AG04449 (cell line): ENCODE data around the gene ZC3H6.

Experiments used
- CTCF ChIA-PET: fragments of 350-600 bp; formaldehyde crosslinking; extraction: SDS; loops from one replicate; lab custom pipeline; 2021; ENCODE audit warnings: antibody characterized with exemption; lab: Yijun Ruan, JAX
- POLR2A ChIA-PET: fragments of 400-600, 350-600 bp; formaldehyde crosslinking; extraction: SDS; loops from one replicate; lab custom pipeline; 2020; ENCODE audit warnings: antibody characterized with exemption, inconsistent platforms; lab: Yijun Ruan, JAX
- DNase-seq: peaks from one replicate; pipeline ENCODE4 v3.0.0-alpha.2; 2010; ENCODE audit warnings: low read depth, low spot score
- H3K4me3 ChIP-seq: 2 replicates; pipeline ENCODE4 v1.5.1; 2011; ENCODE audit warnings: low read depth, mild to moderate bottlenecking, control low read depth, low read length
- CTCF ChIP-seq: IDR thresholded peaks from one replicate; pipeline ENCODE4 v1.5.1; 2011; ENCODE audit warnings: mild to moderate bottlenecking, moderate library complexity, low read length, control low read depth, inconsistent platforms; ENCODE audit not compliant: insufficient read depth; ENCODE audit errors: missing control alignments

ZC3H6 gene

DNA sequence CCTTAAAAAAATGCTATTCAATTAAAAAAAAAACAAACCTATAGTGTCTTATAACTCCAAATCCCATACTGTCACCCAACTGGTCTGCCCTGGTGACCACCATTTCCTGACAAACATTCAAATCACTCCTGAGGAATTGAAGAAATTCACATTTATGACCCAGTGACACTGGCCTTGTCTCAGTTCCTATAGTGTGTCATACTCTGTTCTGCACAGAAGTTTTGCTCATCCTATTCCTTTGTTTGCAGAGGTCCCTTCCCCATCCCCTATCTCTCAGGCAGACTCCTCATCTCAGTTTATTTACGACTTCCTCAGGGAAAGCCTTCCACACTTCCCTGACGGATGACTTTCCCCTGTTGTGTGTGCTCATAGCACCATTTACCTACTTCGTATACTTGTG, 14.7 kb downstream of the ZC3H6 start:
- POLR2A ChIA-PET = no interaction called here
- no peak for TF ChIP-seq CTCF
- DNase-seq = no peak
- CTCF ChIA-PET = no interaction called here
- no peak overlapping the region for H3K4me3 ChIP-seq

DNA sequence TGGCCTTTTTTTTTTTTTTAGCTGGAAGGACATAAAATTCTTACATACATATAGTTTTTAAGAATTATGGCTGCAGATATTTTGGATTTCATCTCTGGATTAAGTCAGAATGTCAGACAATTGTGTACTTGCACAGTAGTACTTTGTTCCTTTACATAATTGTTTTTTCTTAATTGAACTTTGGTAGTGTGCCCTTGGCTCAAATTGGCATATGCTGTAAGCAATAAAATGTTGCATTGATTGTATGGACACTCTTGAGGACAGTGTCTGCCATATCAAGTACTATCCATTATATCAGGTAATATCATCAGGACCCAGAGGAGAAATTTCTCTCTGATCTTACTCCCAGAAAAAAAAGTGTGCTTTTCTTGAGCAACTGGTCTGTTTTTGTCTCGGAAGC, 15.3 kb downstream of the ZC3H6 start:
- no peak for TF ChIP-seq CTCF
- CTCF ChIA-PET = interaction anchor here (1.2 kb wide), 1 partner anchor 31 kb away, joined by 3 read pairs; no protein-coding TSS in a partner anchor
- DNase-seq = no peak
- POLR2A ChIA-PET = no interaction called here
- H3K4me3 ChIP-seq = no peak overlapping the region

GRCh38 chr2:112293636-112294401, 18.4 kb downstream of the ZC3H6 start:
- TF ChIP-seq CTCF = no peak
- ChIA-PET POLR2A (no interaction called here), CTCF (interaction anchor here (1.5 kb wide), 1 partner anchor 172 kb away, joined by 3 read pairs; no protein-coding TSS in a partner anchor)
- no peak for DNase-seq
- H3K4me3 ChIP-seq = no peak overlapping the region

DNA sequence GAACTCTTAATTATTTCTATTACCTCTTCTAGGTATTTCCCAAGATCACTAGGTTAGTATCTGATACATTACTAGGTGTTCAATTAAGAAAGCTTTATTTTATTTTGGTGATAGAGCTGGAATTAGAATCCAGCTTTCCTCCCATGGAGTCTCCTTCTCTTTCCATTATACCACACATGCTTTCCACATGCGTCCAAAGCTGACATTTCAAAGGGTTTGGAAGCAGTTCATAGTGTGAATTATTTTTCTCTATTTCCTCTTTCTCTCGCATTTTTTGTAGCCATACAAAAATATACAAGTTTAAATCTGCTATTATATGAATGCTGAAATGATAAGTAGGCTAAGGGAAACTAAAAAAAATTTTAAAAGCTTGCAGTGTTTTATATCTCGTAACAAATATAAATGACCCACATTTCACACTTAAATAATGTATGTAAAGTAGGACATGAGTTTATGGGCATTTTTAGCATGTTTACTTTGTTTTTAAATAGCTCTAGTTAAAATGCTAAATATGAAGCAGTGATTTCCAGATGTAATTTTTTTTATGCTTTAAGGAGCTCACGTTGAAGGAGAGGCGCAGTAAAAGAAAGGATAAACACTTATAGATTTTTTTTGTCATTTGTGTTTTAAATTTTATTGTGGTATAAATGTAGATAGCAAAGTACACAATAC, 20.1 kb downstream of the ZC3H6 start:
- POLR2A ChIA-PET = no interaction called here
- CTCF ChIA-PET = interaction anchor here (1.4 to 1.6 kb wide), 3 partner anchors 17 to 174 kb away, joined by 3 to 5 read pairs (median 3); no protein-coding TSS in a partner anchor
- no peak overlapping the region for H3K4me3 ChIP-seq
- DNase-seq = no peak
- TF ChIP-seq CTCF = no peak

GRCh38 chr2:112296407-112296806, 21.0 kb downstream of the ZC3H6 start:
- POLR2A ChIA-PET = no interaction called here
- H3K4me3 ChIP-seq = no peak overlapping the region
- DNase-seq = no peak
- CTCF ChIA-PET = no interaction called here
- no peak for TF ChIP-seq CTCF

DNA sequence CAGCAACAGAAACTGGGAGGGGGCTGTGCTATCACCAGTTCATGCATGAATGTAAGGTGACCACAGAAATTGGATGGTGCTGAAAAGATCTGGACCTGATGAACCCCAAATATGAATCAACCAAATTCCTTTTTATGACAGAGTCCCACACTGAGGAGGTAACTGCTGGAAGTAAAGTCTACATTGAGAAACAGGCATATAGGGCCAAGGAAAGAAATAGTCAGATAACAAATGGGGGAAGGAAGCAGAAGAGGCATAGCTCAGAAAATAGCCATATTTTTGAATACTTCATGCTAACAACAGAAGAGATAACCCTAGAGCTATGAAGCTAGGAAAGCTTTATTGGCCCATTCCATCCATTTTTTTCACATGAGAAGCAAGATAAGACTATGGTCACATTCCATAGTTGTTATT, 25.8 kb downstream of the ZC3H6 start:
- POLR2A ChIA-PET = no interaction called here
- CTCF ChIA-PET = interaction anchor here (1.2 to 2.4 kb wide), 2 partner anchors 8 to 42 kb away, joined by 3 to 7 read pairs; no protein-coding TSS in a partner anchor
- no peak overlapping the region for H3K4me3 ChIP-seq
- DNase-seq = no peak
- TF ChIP-seq CTCF = no peak
